Measurements from ENCODE around the gene ARL5A.

The ARL5A gene

GRCh38 chr2:151761687-151762086 lies 66.5 kb downstream of the ARL5A start:
- H3K4me1 ChIP-seq (ENCODE audit: low read length) = no peaks in the 10 kb centered on the region
- no peak overlapping the region for H3K27ac ChIP-seq (ENCODE audit: low read length)
- H4K20me1 ChIP-seq (ENCODE audit: insufficient read depth, low read length) = no peaks in the 10 kb centered on the region
- no peak overlapping the region for H3K4me2 ChIP-seq (ENCODE audit: low read depth, low read length)
- H3K9ac ChIP-seq (ENCODE audit: low read length) = no peak overlapping the region
- H3F3A ChIP-seq (ENCODE audit: insufficient read depth, low read length) = no peaks in the 10 kb centered on the region
- no peak for DNase-seq
- no peaks in the 10 kb centered on the region for H3K9me3 ChIP-seq (replicated peaks; ENCODE audit: insufficient read depth, low read length)
- H3K9me2 ChIP-seq (replicated peaks; ENCODE audit: insufficient read depth, low read length) = no peaks in the 10 kb centered on the region
- no peak overlapping the region for H2AFZ ChIP-seq (ENCODE audit: low read length)
- H3K36me3 ChIP-seq (replicated peaks; ENCODE audit: insufficient read depth, low read length) = no peaks in the 10 kb centered on the region
- TF ChIP-seq EZH2phosphoT487 (IDR thresholded peaks at IDR 0.05; ENCODE audit: low read length) (no peak), CTCF (IDR thresholded peaks at IDR 0.05; ENCODE audit: low read length) (no peak), EZH2 (optimal IDR thresholded peaks at IDR 0.05; ENCODE audit: low read depth, low read length) (no peak)
- H3K4me3 ChIP-seq (ENCODE audit: low read length) = no peak overlapping the region
- H3K27me3 ChIP-seq (replicated peaks; ENCODE audit: insufficient read depth, low read length) = no peaks in the 10 kb centered on the region
- H3K79me2 ChIP-seq (ENCODE audit: low read length) = no peaks in the 10 kb centered on the region

GRCh38 chr2:151761193-151761592 lies 67.0 kb downstream of the ARL5A start:
- H3K9me3 ChIP-seq (replicated peaks; ENCODE audit: insufficient read depth, low read length) = no peaks in the 10 kb centered on the region
- H3K27me3 ChIP-seq (replicated peaks; ENCODE audit: insufficient read depth, low read length) = no peaks in the 10 kb centered on the region
- H3K27ac ChIP-seq (ENCODE audit: low read length) = no peak overlapping the region
- no peak overlapping the region for H3K4me3 ChIP-seq (ENCODE audit: low read length)
- H3K36me3 ChIP-seq (replicated peaks; ENCODE audit: insufficient read depth, low read length) = no peaks in the 10 kb centered on the region
- TF ChIP-seq EZH2phosphoT487 (IDR thresholded peaks at IDR 0.05; ENCODE audit: low read length) = no peak
- TF ChIP-seq CTCF (IDR thresholded peaks at IDR 0.05; ENCODE audit: low read length) = no peak
- no peak for TF ChIP-seq EZH2 (optimal IDR thresholded peaks at IDR 0.05; ENCODE audit: low read depth, low read length)
- no peak for DNase-seq
- no peak overlapping the region for H3K4me2 ChIP-seq (ENCODE audit: low read depth, low read length)
- no peaks in the 10 kb centered on the region for H4K20me1 ChIP-seq (ENCODE audit: insufficient read depth, low read length)
- H3K9ac ChIP-seq (ENCODE audit: low read length) = no peak overlapping the region
- no peaks in the 10 kb centered on the region for H3K9me2 ChIP-seq (replicated peaks; ENCODE audit: insufficient read depth, low read length)
- H3K79me2 ChIP-seq (ENCODE audit: low read length) = no peaks in the 10 kb centered on the region
- H2AFZ ChIP-seq (ENCODE audit: low read length) = no peak overlapping the region
- H3F3A ChIP-seq (ENCODE audit: insufficient read depth, low read length) = no peaks in the 10 kb centered on the region
- H3K4me1 ChIP-seq (ENCODE audit: low read length) = no peaks in the 10 kb centered on the region

- Histone ChIP-seq H3K9me2 (replicated peaks; ENCODE audit: insufficient read depth, low read length) (no peaks in the 10 kb centered on the region), H4K20me1 (ENCODE audit: insufficient read depth, low read length) (no peaks in the 10 kb centered on the region), H3K9ac (ENCODE audit: low read length) (no peak overlapping the region), H2AFZ (ENCODE audit: low read length) (no peak overlapping the region), H3F3A (ENCODE audit: insufficient read depth, low read length) (no peaks in the 10 kb centered on the region), H3K27ac (ENCODE audit: low read length) (no peak overlapping the region), H3K4me2 (ENCODE audit: low read depth, low read length) (no peak overlapping the region), H3K27me3 (replicated peaks; ENCODE audit: insufficient read depth, low read length) (no peaks in the 10 kb centered on the region), H3K36me3 (replicated peaks; ENCODE audit: insufficient read depth, low read length) (no peaks in the 10 kb centered on the region), H3K4me1 (ENCODE audit: low read length) (no peaks in the 10 kb centered on the region), H3K9me3 (replicated peaks; ENCODE audit: insufficient read depth, low read length) (no peaks in the 10 kb centered on the region), H3K4me3 (ENCODE audit: low read length) (no peak overlapping the region), H3K79me2 (ENCODE audit: low read length) (no peaks in the 10 kb centered on the region)
- TF ChIP-seq EZH2phosphoT487 (IDR thresholded peaks at IDR 0.05; ENCODE audit: low read length) (no peak), EZH2 (optimal IDR thresholded peaks at IDR 0.05; ENCODE audit: low read depth, low read length) (no peak), CTCF (IDR thresholded peaks at IDR 0.05; ENCODE audit: low read length) (no peak)
- no peak for DNase-seq
Observed at GRCh38 chr2:151760139-151760650, 68.0 kb downstream of the ARL5A start.
